CD8-positive, alpha-beta memory T cell (primary cell): ENCODE data around the gene NDUFS3. TPM values are rescaled to one million over a fixed set of nuclear protein-coding genes. Genes with fewer than 3 reads are reported as not detected.

ENCODE experiments used
- CTCF ChIA-PET: fragments of 350-600 bp; sonication (Branson Sonifier 250); formaldehyde crosslinking; loops from one replicate; lab custom pipeline; 2021; ENCODE audit warnings: antibody characterized with exemption; lab: Charles Lee
- POLR2A ChIA-PET: fragments of 350-600 bp; sonication (Branson Sonifier 250); formaldehyde crosslinking; loops from one replicate; lab custom pipeline; 2021; ENCODE audit warnings: antibody characterized with exemption; lab: Charles Lee
- DNase-seq, 5 donors: peaks; one replicate each; pipeline versions ENCODE4 v3.0.0 to v3.0.0-alpha.2; 2020 to 2022; ENCODE audit warnings: mixed read lengths in 1 of 5
- H3K27ac ChIP-seq: one replicate; pipeline ENCODE4 v1.7.0; 2013; ENCODE audit warnings: low read depth, mild to moderate bottlenecking, low read length, moderate library complexity
- H3K27me3 ChIP-seq: 2 replicates; pipeline ENCODE4 v1.7.0; 2013; ENCODE audit warnings: low read length, mild to moderate bottlenecking; ENCODE audit not compliant: insufficient read depth, poor library complexity, severe bottlenecking
- H3K36me3 ChIP-seq: 2 replicates; pipeline ENCODE4 v1.7.0; 2013; ENCODE audit warnings: mild to moderate bottlenecking, low read length, moderate library complexity; ENCODE audit not compliant: insufficient read depth
- H3K4me1 ChIP-seq: 2 replicates; pipeline ENCODE4 v1.7.0; 2013; ENCODE audit warnings: mild to moderate bottlenecking, low read length, moderate library complexity; ENCODE audit not compliant: insufficient read depth
- H3K4me3 ChIP-seq: 2 replicates; pipeline ENCODE4 v1.7.0; 2013; ENCODE audit warnings: mild to moderate bottlenecking, low read length
- H3K9me3 ChIP-seq: 2 replicates; pipeline ENCODE4 v1.7.0; 2013; ENCODE audit warnings: mild to moderate bottlenecking, low read length
- H3K27ac Mint-ChIP-seq, 8 donors: one replicate each; pipeline ENCODE4 v1.8.0; 2020 to 2021; ENCODE audit warnings: mixed read lengths in 8 of 8, mild to moderate bottlenecking in 6 of 8, inconsistent platforms in 3 of 8, moderate library complexity in 3 of 8
- H3K27me3 Mint-ChIP-seq, 2 donors: one replicate each; pipeline ENCODE4 v1.8.0; 2020 to 2021; ENCODE audit warnings: mixed read lengths in 2 of 2, mild to moderate bottlenecking in 1 of 2, moderate library complexity in 1 of 2
- H3K36me3 Mint-ChIP-seq, 3 donors: one replicate each; pipeline ENCODE4 v1.8.0; 2020 to 2021; ENCODE audit warnings: mixed read lengths in 3 of 3, inconsistent platforms in 1 of 3, mild to moderate bottlenecking in 1 of 3
- H3K4me1 Mint-ChIP-seq, 3 donors: one replicate each; pipeline ENCODE4 v1.8.0; 2020 to 2021; ENCODE audit warnings: mixed read lengths in 3 of 3, inconsistent platforms in 1 of 3, mild to moderate bottlenecking in 1 of 3
- H3K4me3 Mint-ChIP-seq, 7 donors: one replicate each; pipeline ENCODE4 v1.8.0; 2020 to 2021; ENCODE audit warnings: mixed read lengths in 7 of 7, mild to moderate bottlenecking in 6 of 7, moderate library complexity in 4 of 7, inconsistent platforms in 2 of 7
- H3K9me3 Mint-ChIP-seq, 5 donors: one replicate each; pipeline ENCODE4 v1.8.0; 2020 to 2022; ENCODE audit warnings: mixed read lengths in 5 of 5, mild to moderate bottlenecking in 3 of 5, moderate library complexity in 2 of 5, inconsistent platforms in 1 of 5
- polyA plus RNA-seq: library from polyadenylated mRNA; unstranded; fragments of 300-500 nt; fragmentation: Illumina TruSeq; gene quantifications from one replicate; pipeline ENCODE4 v1.2.3, GENCODE V29; 2021
- total RNA-seq, 2 experiments: library from RNA; stranded (reverse); gene quantifications; one replicate each; pipeline ENCODE4 v1.2.3, GENCODE V29; 2021

Gene NDUFS3
- total and polyA plus RNA-seq, 3 experiments from 2014 or later = 98.9 to 157 (median 147) TPM

DNA sequence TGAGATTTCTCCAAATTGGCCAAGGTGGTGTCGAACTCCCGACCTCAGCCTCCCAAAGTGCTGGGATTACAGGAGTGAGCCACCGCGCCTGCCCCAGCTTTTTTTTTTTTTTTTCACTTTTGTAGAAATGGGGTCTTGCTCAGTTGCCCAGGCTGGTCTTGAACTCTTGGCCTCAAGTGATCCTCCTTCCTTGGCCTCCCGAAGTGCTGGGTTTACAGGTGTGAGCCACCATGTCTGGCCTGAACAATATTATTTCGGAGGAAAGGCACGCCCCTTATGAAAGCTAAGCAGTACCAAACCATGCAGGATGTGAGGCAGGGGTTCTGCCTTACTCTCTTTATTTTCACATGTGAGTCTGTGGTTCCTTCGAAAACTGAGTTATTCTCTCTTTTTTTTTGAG lies 47.4 kb downstream of the NDUFS3 start:
- no peaks in the 10 kb centered on the region for H3K9me3 Mint-ChIP-seq
- peaks cover 39% of the 10 kb centered on the region for H3K36me3 ChIP-seq
- H3K36me3 Mint-ChIP-seq = peaks cover 4 to 87% (median 23%) of the 10 kb centered on the region in 3 donors
- ChIA-PET POLR2A (no interaction called here), CTCF (no interaction called here)
- H3K27me3 Mint-ChIP-seq = no peaks in the 10 kb centered on the region
- no peaks in the 10 kb centered on the region for H3K4me1 Mint-ChIP-seq
- H3K9me3 ChIP-seq = no peaks in the 10 kb centered on the region
- no peak overlapping the region for H3K27ac ChIP-seq
- no peak overlapping the region for H3K4me3 Mint-ChIP-seq
- no peak overlapping the region for H3K4me3 ChIP-seq
- DNase-seq = no peak
- H3K27me3 ChIP-seq = no peaks in the 10 kb centered on the region
- H3K27ac Mint-ChIP-seq = peak overlapping the region in 1 of 8 donors; percentile 38
- no peaks in the 10 kb centered on the region for H3K4me1 ChIP-seq

DNA sequence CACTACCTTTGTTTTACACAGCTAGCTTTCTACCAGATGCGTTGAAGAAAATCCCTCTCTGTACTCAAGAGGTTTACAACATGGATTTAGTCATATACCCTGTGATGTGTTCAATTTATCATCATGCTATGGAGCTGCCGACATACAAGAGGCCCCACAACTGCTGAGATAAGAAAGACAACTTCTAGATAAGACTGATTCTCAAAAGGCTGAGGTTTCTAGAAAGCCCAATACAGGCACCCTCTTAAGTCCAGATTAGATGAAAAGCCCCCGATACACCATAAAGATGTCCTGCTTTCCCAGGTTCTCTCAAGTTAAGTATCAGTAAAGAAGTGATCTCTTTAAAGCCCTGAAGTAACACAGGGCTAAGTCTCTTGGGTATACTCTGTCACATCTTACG lies 49.2 kb downstream of the NDUFS3 start:
- Histone ChIP-seq H3K4me3 (no peak overlapping the region), H3K27ac (no peak overlapping the region), H3K4me1 (no peaks in the 10 kb centered on the region), H3K36me3 (peaks cover 24% of the 10 kb centered on the region), H3K27me3 (no peaks in the 10 kb centered on the region), H3K9me3 (no peaks in the 10 kb centered on the region)
- H3K4me1 Mint-ChIP-seq = no peaks in the 10 kb centered on the region
- ChIA-PET CTCF (no interaction called here), POLR2A (no interaction called here)
- H3K27me3 Mint-ChIP-seq = no peaks in the 10 kb centered on the region
- H3K9me3 Mint-ChIP-seq = no peaks in the 10 kb centered on the region
- H3K27ac Mint-ChIP-seq = no peak overlapping the region
- DNase-seq = no peak
- peaks cover 10 to 81% (median 25%) of the 10 kb centered on the region in 3 donors for H3K36me3 Mint-ChIP-seq
- no peak overlapping the region for H3K4me3 Mint-ChIP-seq

DNA sequence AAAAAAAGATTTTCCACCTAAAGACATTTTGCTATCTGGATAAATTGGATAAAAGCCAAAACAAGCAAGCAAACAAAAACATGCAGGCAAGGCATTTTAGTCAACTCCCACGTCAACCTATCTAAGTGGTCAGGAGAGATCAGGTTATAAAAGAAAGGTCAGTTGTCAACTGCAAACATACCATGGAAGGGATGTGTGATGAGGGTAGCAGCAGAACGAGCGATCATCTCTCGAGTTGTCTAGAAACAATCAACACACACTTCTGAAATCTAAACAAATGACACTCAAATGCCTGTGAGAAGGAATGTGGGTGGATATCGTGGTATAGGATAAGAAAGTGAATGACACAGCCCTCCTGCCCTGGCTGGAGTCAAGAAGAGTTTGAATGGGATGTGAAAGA lies 52.6 kb downstream of the NDUFS3 start:
- H3K4me1 Mint-ChIP-seq = no peaks in the 10 kb centered on the region
- H3K36me3 Mint-ChIP-seq = peaks cover 10 to 76% (median 27%) of the 10 kb centered on the region in 3 donors
- Histone ChIP-seq H3K36me3 (peaks cover 34% of the 10 kb centered on the region), H3K4me1 (no peaks in the 10 kb centered on the region), H3K27ac (no peak overlapping the region), H3K4me3 (no peak overlapping the region), H3K27me3 (no peaks in the 10 kb centered on the region), H3K9me3 (no peaks in the 10 kb centered on the region)
- H3K27ac Mint-ChIP-seq = no peak overlapping the region
- ChIA-PET POLR2A (interaction anchor here (0.6 kb wide), 1 partner anchor 26 kb away, joined by 6 read pairs; no protein-coding TSS in a partner anchor), CTCF (no interaction called here)
- no peaks in the 10 kb centered on the region for H3K9me3 Mint-ChIP-seq
- no peak for DNase-seq
- no peaks in the 10 kb centered on the region for H3K27me3 Mint-ChIP-seq
- H3K4me3 Mint-ChIP-seq = no peak overlapping the region

Other genes starting within 250 kb of the NDUFS3 start
- not detected for gene MYBPC3, start 226.4 kb upstream of the NDUFS3 start, total RNA-seq
- not detected for gene MYBPC3, start 226.4 kb upstream of the NDUFS3 start, polyA plus RNA-seq
- 1 to 10 TPM; 1.8 to 2.0 TPM for gene SPI1, start 200.5 kb upstream of the NDUFS3 start, total RNA-seq
- not detected for gene SPI1, start 200.5 kb upstream of the NDUFS3 start, polyA plus RNA-seq
- gene SLC39A13, start 170.5 kb upstream of the NDUFS3 start, total RNA-seq = 10 to 100 TPM; 20.2 to 23.4 TPM
- gene SLC39A13, start 170.5 kb upstream of the NDUFS3 start, polyA plus RNA-seq = 39.4 TPM
- gene PSMC3, start 152.6 kb upstream of the NDUFS3 start, total RNA-seq = 100 to 1,000 TPM; 200 to 219 TPM
- 118 TPM for gene PSMC3, start 152.6 kb upstream of the NDUFS3 start, polyA plus RNA-seq
- gene RAPSN, start 129.9 kb upstream of the NDUFS3 start, total RNA-seq = under 1 TPM; 0.29 to 0.79 TPM
- not detected for gene RAPSN, start 129.9 kb upstream of the NDUFS3 start, polyA plus RNA-seq
- 100 to 1,000 TPM; 160 to 168 TPM for gene CELF1, start 25.9 kb upstream of the NDUFS3 start, total RNA-seq
- gene CELF1, start 25.9 kb upstream of the NDUFS3 start, polyA plus RNA-seq = 80.8 TPM
- 10 to 100 TPM; 53.3 to 53.8 TPM for gene PTPMT1, start 13.5 kb upstream of the NDUFS3 start, total RNA-seq
- gene PTPMT1, start 13.5 kb upstream of the NDUFS3 start, polyA plus RNA-seq = 71.2 TPM
- gene KBTBD4, start 104 bp upstream of the NDUFS3 start, total RNA-seq = 10 to 100 TPM; 24.8 to 26.4 TPM
- 46.5 TPM for gene KBTBD4, start 104 bp upstream of the NDUFS3 start, polyA plus RNA-seq
- gene FAM180B, start 7.6 kb downstream of the NDUFS3 start, total RNA-seq = under 1 TPM in 1 of 2 experiments, not detected in 1; 0.20 TPM
- not detected for gene FAM180B, start 7.6 kb downstream of the NDUFS3 start, polyA plus RNA-seq
- gene C1QTNF4, start 15.3 kb downstream of the NDUFS3 start, total RNA-seq = under 1 TPM in 1 of 2 experiments, not detected in 1; 0.18 TPM
- not detected for gene C1QTNF4, start 15.3 kb downstream of the NDUFS3 start, polyA plus RNA-seq
- 100 to 1,000 TPM; 124 to 131 TPM for gene MTCH2, start 63.5 kb downstream of the NDUFS3 start, total RNA-seq
- gene MTCH2, start 63.5 kb downstream of the NDUFS3 start, polyA plus RNA-seq = 63.7 TPM
- gene AGBL2, start 136.3 kb downstream of the NDUFS3 start, total RNA-seq = 1 to 10 TPM; 2.6 to 2.9 TPM
- 1.0 TPM for gene AGBL2, start 136.3 kb downstream of the NDUFS3 start, polyA plus RNA-seq
- gene FNBP4, start 188.3 kb downstream of the NDUFS3 start, total RNA-seq = 100 to 1,000 TPM; 103 to 110 TPM
- 40.4 TPM for gene FNBP4, start 188.3 kb downstream of the NDUFS3 start, polyA plus RNA-seq